SK-N-SH (cell line): ENCODE measurements around the gene SLC9A2. TPM values are rescaled to one million over a fixed set of nuclear protein-coding genes. Genes with fewer than 3 reads are reported as not detected.

ENCODE experiments used
- CTCF ChIA-PET: fragments of 300-600, 350-600 bp; formaldehyde crosslinking; extraction: SDS; loops from one replicate; lab custom pipeline; 2021; lab: Yijun Ruan, JAX
- POLR2A ChIA-PET: fragments of 350-600 bp; sonication (Branson Sonifier 250); formaldehyde crosslinking; extraction: SDS; loops from one replicate; lab custom pipeline; 2020; ENCODE audit warnings: antibody characterized with exemption, inconsistent platforms; lab: Yijun Ruan, JAX
- DNase-seq: peaks from one replicate; pipeline ENCODE4 v3.0.0; 2012
- H2AFZ ChIP-seq: fragments of 200-600 bp; sonication (generic); 2 replicates; pipeline ENCODE4 v1.8.1; 2016; ENCODE audit warnings: antibody characterized with exemption, mild to moderate bottlenecking, low read depth
- H3F3A ChIP-seq: fragments of 200-600 bp; sonication (generic); replicated peaks from 2 replicates; pipeline ENCODE3; 2016; ENCODE audit warnings: antibody characterized with exemption, mild to moderate bottlenecking; ENCODE audit not compliant: insufficient read depth
- H3K27ac ChIP-seq, 2 experiments: fragments of 200-500 bp in 1 of 2; fragments of 200-600 bp in 1 of 2; sonication (Bioruptor generic) in 1 of 2; sonication (generic), shearing (Covaris generic) in 1 of 2; 2 replicates each; pipeline versions ENCODE4 v1.5.1 to v1.6.1; 2014 to 2016; ENCODE audit warnings: low read depth in 2 of 2, inconsistent platforms in 1 of 2, low read length in 1 of 2, mild to moderate bottlenecking in 1 of 2, mixed read lengths in 1 of 2
- H3K27me3 ChIP-seq: fragments of 200-600 bp; sonication (generic), shearing (Covaris generic); 2 replicates; pipeline ENCODE4 v1.6.1; 2016; ENCODE audit warnings: mixed run types; ENCODE audit not compliant: insufficient read depth
- H3K36me3 ChIP-seq, 2 experiments: fragments of 200-500 bp in 1 of 2; fragments of 200-600 bp in 1 of 2; sonication (Bioruptor generic) in 1 of 2; sonication (generic) in 1 of 2; replicated peaks in 1 of 2; 2 replicates each; pipeline versions ENCODE3 to v1.5.1; 2014 to 2016; ENCODE audit warnings: low read length in 1 of 2, mild to moderate bottlenecking in 1 of 2; ENCODE audit not compliant: insufficient read depth in 2 of 2, control insufficient read depth in 1 of 2
- H3K4me1 ChIP-seq, 2 experiments: fragments of 200-500 bp in 1 of 2; fragments of 200-600 bp in 1 of 2; sonication (Bioruptor generic) in 1 of 2; sonication (generic), shearing (Covaris generic) in 1 of 2; 2 replicates each; pipeline versions ENCODE4 v1.5.1 to v1.6.1; 2014 to 2016; ENCODE audit warnings: low read depth in 1 of 2, low read length in 1 of 2, mixed run types in 1 of 2; ENCODE audit not compliant: insufficient read depth in 2 of 2, control insufficient read depth in 1 of 2
- H3K4me2 ChIP-seq: fragments of 200-600 bp; sonication (generic), shearing (Covaris generic); 2 replicates; pipeline ENCODE4 v1.6.1; 2017; ENCODE audit warnings: mixed run types
- H3K4me3 ChIP-seq, 2 experiments: fragments of 200-500 bp in 1 of 2; fragments of 200-600 bp in 1 of 2; sonication (Bioruptor generic) in 1 of 2; sonication (generic), shearing (Covaris generic) in 1 of 2; 2 replicates each; pipeline versions ENCODE4 v1.5.1 to v1.8.1; 2014 to 2016; ENCODE audit warnings: low read depth in 2 of 2, inconsistent platforms in 1 of 2, low read length in 1 of 2, mild to moderate bottlenecking in 1 of 2, mixed read lengths in 1 of 2, moderate library complexity in 1 of 2
- H3K79me2 ChIP-seq: fragments of 200-600 bp; sonication (generic); 2 replicates; pipeline ENCODE4 v1.8.1; 2017; ENCODE audit warnings: mild to moderate bottlenecking; ENCODE audit not compliant: insufficient read depth
- H3K9ac ChIP-seq: fragments of 200-600 bp; sonication (generic); 2 replicates; pipeline ENCODE4 v1.6.1; 2017; ENCODE audit warnings: mixed run types
- H3K9me2 ChIP-seq: fragments of 200-600 bp; sonication (generic); 2 replicates; pipeline ENCODE4 v1.6.1; 2017; ENCODE audit warnings: mixed run types
- H3K9me3 ChIP-seq: fragments of 200-600 bp; sonication (generic); 2 replicates; pipeline ENCODE4 v1.6.1; 2017; ENCODE audit warnings: mixed run types, mild to moderate bottlenecking, moderate library complexity
- H4K20me1 ChIP-seq: fragments of 200-600 bp; sonication (generic); 2 replicates; pipeline ENCODE4 v1.6.1; 2017; ENCODE audit warnings: mild to moderate bottlenecking, mixed run types; ENCODE audit not compliant: insufficient read depth
- CHD2 ChIP-seq: fragments of 150-350 bp; IDR thresholded peaks from 2 replicates; pipeline ENCODE4 v1.6.1; 2018; ENCODE audit warnings: low read length; ENCODE audit not compliant: partially characterized antibody
- CTCF ChIP-seq: fragments of 200-600 bp; sonication (generic); IDR thresholded peaks from 2 replicates; pipeline ENCODE4 v1.6.1; 2017; ENCODE audit warnings: antibody characterized with exemption, mild to moderate bottlenecking, moderate library complexity
- EZH2phosphoT487 ChIP-seq: fragments of 200-600 bp; sonication (generic); IDR thresholded peaks from 2 replicates; pipeline ENCODE4 v1.6.1; 2017; ENCODE audit warnings: low read depth, mixed run types, mild to moderate bottlenecking, antibody characterized with exemption, moderate library complexity, borderline replicate concordance
- FOXM1 ChIP-seq: IDR thresholded peaks from 2 replicates; pipeline ENCODE4 v1.4.0; 2012; ENCODE audit warnings: low read depth, mild to moderate bottlenecking
- GABPA ChIP-seq: IDR thresholded peaks from 2 replicates; pipeline ENCODE4 v1.4.0; 2012; ENCODE audit warnings: low read depth, mild to moderate bottlenecking
- IRF3 ChIP-seq: fragments of 150-350 bp; IDR thresholded peaks from 2 replicates; pipeline ENCODE4 v1.6.1; 2016; ENCODE audit warnings: mild to moderate bottlenecking, low read depth, low read length
- JUND ChIP-seq: IDR thresholded peaks from 2 replicates; pipeline ENCODE4 v1.4.0; 2012
- MXI1 ChIP-seq: IDR thresholded peaks from 2 replicates; pipeline ENCODE4 v1.6.1; 2012; ENCODE audit warnings: mild to moderate bottlenecking, low read depth, low read length, improper control_type of control experiment
- NFIC ChIP-seq: IDR thresholded peaks from 2 replicates; pipeline ENCODE4 v1.4.0; 2012; ENCODE audit warnings: borderline replicate concordance
- PBX3 ChIP-seq: IDR thresholded peaks from 2 replicates; pipeline ENCODE4; 2012
- RCOR1 ChIP-seq: fragments of 150-350 bp; IDR thresholded peaks from 2 replicates; pipeline ENCODE4 v1.6.1; 2017; ENCODE audit warnings: antibody characterized with exemption, low read length
- RFX5 ChIP-seq: IDR thresholded peaks from 2 replicates; pipeline ENCODE4 v1.6.1; 2012; ENCODE audit warnings: mild to moderate bottlenecking, improper control_type of control experiment, low read length
- RXRA ChIP-seq: IDR thresholded peaks from 2 replicates; pipeline ENCODE4 v1.4.0; 2012; ENCODE audit warnings: low read depth, mild to moderate bottlenecking, borderline replicate concordance
- SIN3A ChIP-seq: IDR thresholded peaks from 2 replicates; pipeline ENCODE4 v1.6.1; 2012; ENCODE audit warnings: low read depth, mild to moderate bottlenecking, low read length, moderate library complexity, borderline replicate concordance
- TAF1 ChIP-seq: IDR thresholded peaks from 2 replicates; pipeline ENCODE4 v1.6.1; 2012; ENCODE audit warnings: low read depth, mild to moderate bottlenecking, low read length, moderate library complexity, borderline replicate concordance
- TCF12 ChIP-seq: IDR thresholded peaks from 2 replicates; pipeline ENCODE4 v1.4.0; 2012
- USF1 ChIP-seq: IDR thresholded peaks from 2 replicates; pipeline ENCODE4 v1.4.0; 2012; ENCODE audit warnings: low read depth, borderline replicate concordance
- USF2 ChIP-seq: fragments of 150-350 bp; IDR thresholded peaks from 2 replicates; pipeline ENCODE4 v1.6.1; 2017; ENCODE audit warnings: antibody characterized with exemption, low read length, low read depth, borderline replicate concordance
- YY1 ChIP-seq: IDR thresholded peaks from 2 replicates; pipeline ENCODE4 v1.4.0; 2012; ENCODE audit warnings: low read depth, mild to moderate bottlenecking
- ZBTB33 ChIP-seq: IDR thresholded peaks from 2 replicates; pipeline ENCODE4 v1.4.0; 2012; ENCODE audit warnings: low read depth, borderline replicate concordance
- WGBS: methylation state at CpG from one replicate; pipeline ENCODE4 v1.1.6; 2017; ENCODE audit warnings: low lambda C conversion rate; 5-methylcytosine and 5-hydroxymethylcytosine counted together
- polyA plus RNA-seq, 3 experiments: library from polyadenylated mRNA; depleted of rRNA; stranded (reverse); fragments of >200 nt; gene quantifications; 2 replicates each; pipeline ENCODE4 v1.2.3, GENCODE V29; 2012

SLC9A2 gene
- polyA plus RNA-seq, 1 of the 3 experiments (the other 2 are of a cell fraction): not detected

- Histone ChIP-seq H4K20me1 (no peaks in the 10 kb centered on the region), H3K9ac (no peak overlapping the region), H3K9me2 (no peaks in the 10 kb centered on the region), H3K79me2 (no peaks in the 10 kb centered on the region; the same call in 1 of the 2 replicates), H3K4me1 (no peaks in the 10 kb centered on the region), H3K4me2 (no peak overlapping the region), H3K27ac (no peak overlapping the region), H3K27me3 (no peaks in the 10 kb centered on the region), H2AFZ (no peak overlapping the region), H3F3A (no peaks in the 10 kb centered on the region), H3K36me3 (no peaks in the 10 kb centered on the region), H3K4me3 (no peak overlapping the region), H3K9me3 (no peaks in the 10 kb centered on the region)
- no peak for DNase-seq
- WGBS: 66% methylated on average over 4 of the region's 4 CpGs
- POLR2A ChIA-PET: no interaction called here
- CTCF ChIA-PET: interaction anchor here (0.9 to 1.5 kb wide), 2 partner anchors 13 to 15 kb away, joined by 3 read pairs; no protein-coding TSS in a partner anchor
- TF ChIP-seq EZH2phosphoT487 (no peak), TAF1 (no peak), SIN3A (no peak), JUND (no peak), USF1 (no peak), CHD2 (no peak), IRF3 (no peak), RFX5 (no peak), PBX3 (no peak), USF2 (no peak), YY1 (no peak), NFIC (no peak), FOXM1 (no peak), RCOR1 (no peak), MXI1 (no peak), RXRA (no peak), ZBTB33 (no peak), TCF12 (no peak), GABPA (no peak), CTCF (no peak)
Measured at GRCh38 chr2:102748107-102748506, 128.8 kb downstream of the SLC9A2 start.
